Thoracic aorta (tissue), 2 donors: Measurements from ENCODE around the gene CDHR2. TPM values are rescaled to one million over a fixed set of nuclear protein-coding genes. Genes with fewer than 3 reads are reported as not detected.
A peak's percentile ranks its signal among the peaks of the same experiment; 100 is the strongest.

ENCODE experiments used
- ATAC-seq: fragments of 150-250 bp; one replicate; pipeline ENCODE4 v1.8.0; 2017; ENCODE audit warnings: low read depth; ENCODE audit not compliant: insufficient number of reproducible peaks, low FRiP score
- DNase-seq: peaks from one replicate; pipeline ENCODE4 v3.0.0-alpha.2; 2020; ENCODE audit warnings: low spot score
- H3K27ac ChIP-seq, 2 donors: fragments of 200-600 bp; sonication (generic); 1 replicate in 1 of 2; 2 replicates in 1 of 2; pipeline ENCODE4 v1.5.1; 2016; ENCODE audit warnings: mild to moderate bottlenecking in 2 of 2, moderate library complexity in 2 of 2
- H3K27me3 ChIP-seq: fragments of 200-600 bp; sonication (generic); replicated peaks from 2 replicates; pipeline ENCODE4 v1.6.0; 2016; ENCODE audit warnings: mild to moderate bottlenecking; ENCODE audit not compliant: insufficient read depth
- H3K36me3 ChIP-seq: fragments of 200-600 bp; sonication (generic); one replicate; pipeline ENCODE4 v1.5.1; 2016
- H3K4me1 ChIP-seq, 2 donors: fragments of 200-600 bp; sonication (generic); 1 replicate in 1 of 2; 2 replicates in 1 of 2; pipeline versions ENCODE4 v1.5.1 to v1.6.0; 2016; ENCODE audit warnings: low read depth in 2 of 2, mild to moderate bottlenecking in 1 of 2; ENCODE audit not compliant: control insufficient read depth in 1 of 2
- H3K4me3 ChIP-seq: fragments of 200-600 bp; sonication (generic); 2 replicates; pipeline ENCODE4 v1.5.1; 2016; ENCODE audit warnings: mild to moderate bottlenecking
- H3K9me3 ChIP-seq: fragments of 200-600 bp; sonication (generic); 2 replicates; pipeline ENCODE4 v1.5.1; 2016
- total RNA-seq, 2 donors: library from RNA; depleted of rRNA; stranded (reverse); fragments of >200 nt; gene quantifications; one replicate each; pipeline versions ENCODE4 v1.1.0 to v1.2.3, GENCODE V29; 2016
- TF ChIP-seq, protein P1 (sequence below): fragments of 200-600 bp; sonication (generic); IDR thresholded peaks from one replicate; pipeline ENCODE4 v1.5.1; 2019; ENCODE audit warnings: antibody characterized with exemption

CDHR2 gene
- total RNA-seq, 2 donors from 2014 or later: not detected

DNA sequence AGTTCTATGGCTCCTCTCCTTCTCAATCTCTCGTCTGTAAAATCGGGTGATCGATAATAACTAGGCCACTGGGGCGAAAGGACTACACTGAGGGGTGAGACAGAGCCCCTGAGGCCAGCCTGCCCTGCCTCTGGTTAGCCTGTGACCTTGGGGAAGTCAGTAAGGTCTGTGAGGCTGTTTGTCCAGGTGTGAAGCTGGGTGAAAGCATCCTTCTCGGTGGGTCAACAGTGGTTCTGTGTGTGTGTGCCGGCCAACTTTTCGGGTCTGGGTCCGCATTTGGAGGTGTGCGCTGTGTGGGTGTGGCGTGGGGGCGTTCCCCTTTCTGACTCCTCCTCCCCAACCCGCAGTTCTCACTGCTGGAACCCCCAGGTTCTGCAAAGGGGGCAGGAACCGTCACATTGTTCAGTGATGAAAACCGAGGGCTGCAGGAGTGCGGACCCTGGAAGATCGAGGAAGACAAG is 7.0 kb upstream of the CDHR2 start:
- peaks cover 4 to 16% of the 10 kb centered on the region in 2 donors for H3K4me1 ChIP-seq
- peak overlapping the region; percentile 81 for H3K4me3 ChIP-seq
- TF ChIP-seq, protein P1, sequence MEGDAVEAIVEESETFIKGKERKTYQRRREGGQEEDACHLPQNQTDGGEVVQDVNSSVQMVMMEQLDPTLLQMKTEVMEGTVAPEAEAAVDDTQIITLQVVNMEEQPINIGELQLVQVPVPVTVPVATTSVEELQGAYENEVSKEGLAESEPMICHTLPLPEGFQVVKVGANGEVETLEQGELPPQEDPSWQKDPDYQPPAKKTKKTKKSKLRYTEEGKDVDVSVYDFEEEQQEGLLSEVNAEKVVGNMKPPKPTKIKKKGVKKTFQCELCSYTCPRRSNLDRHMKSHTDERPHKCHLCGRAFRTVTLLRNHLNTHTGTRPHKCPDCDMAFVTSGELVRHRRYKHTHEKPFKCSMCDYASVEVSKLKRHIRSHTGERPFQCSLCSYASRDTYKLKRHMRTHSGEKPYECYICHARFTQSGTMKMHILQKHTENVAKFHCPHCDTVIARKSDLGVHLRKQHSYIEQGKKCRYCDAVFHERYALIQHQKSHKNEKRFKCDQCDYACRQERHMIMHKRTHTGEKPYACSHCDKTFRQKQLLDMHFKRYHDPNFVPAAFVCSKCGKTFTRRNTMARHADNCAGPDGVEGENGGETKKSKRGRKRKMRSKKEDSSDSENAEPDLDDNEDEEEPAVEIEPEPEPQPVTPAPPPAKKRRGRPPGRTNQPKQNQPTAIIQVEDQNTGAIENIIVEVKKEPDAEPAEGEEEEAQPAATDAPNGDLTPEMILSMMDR: no peak
- no peaks in the 10 kb centered on the region for H3K36me3 ChIP-seq
- H3K27ac ChIP-seq: no peak overlapping the region
- no peak for ATAC-seq
- no peak for DNase-seq
- no peaks in the 10 kb centered on the region for H3K27me3 ChIP-seq
- H3K9me3 ChIP-seq: no peaks in the 10 kb centered on the region

DNA sequence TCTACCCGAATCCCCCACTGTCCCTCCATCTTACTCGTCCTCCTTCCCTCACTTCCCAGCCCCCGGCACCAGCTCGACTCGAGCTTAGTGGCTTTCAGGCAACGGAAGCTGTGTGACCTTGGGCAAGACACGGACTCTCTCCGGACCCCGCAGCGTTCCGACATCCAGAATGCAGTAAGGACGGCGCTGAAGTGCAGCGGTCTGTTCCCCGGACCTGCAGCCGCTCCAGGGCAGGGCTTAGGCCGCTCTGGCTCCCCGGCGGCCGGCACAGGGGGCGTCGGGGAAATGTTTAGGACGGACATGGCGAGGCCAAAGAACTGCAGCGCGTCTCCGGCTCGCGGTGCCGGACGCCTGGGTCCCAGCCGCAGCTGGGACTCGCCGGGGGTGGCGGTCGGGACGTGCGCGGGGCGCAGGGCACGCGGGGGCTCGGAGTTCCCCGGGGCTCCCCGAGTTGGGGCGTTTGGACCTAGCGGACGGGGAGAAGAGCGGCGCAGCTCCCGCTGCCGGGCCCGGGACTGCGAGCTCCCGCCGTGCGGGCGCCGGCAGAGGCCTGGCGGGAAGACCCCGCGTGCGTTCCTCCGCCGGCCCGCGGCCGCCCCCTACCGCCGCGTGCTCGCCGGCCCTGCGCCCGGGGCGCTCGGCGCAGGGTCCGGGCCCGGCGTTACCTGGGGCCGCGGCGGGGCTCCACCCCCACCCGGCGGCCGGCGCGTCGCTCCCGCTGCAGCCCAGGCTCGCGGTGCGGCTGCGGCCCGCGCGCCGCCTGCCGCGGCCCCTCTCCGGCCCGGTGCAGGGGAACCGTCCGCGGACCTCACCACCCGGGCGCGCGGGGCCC is 6.3 kb upstream of the CDHR2 start:
- ATAC-seq (no peak), DNase-seq (no peak)
- Histone ChIP-seq H3K27me3 (no peaks in the 10 kb centered on the region), H3K36me3 (no peaks in the 10 kb centered on the region), H3K4me1 (peaks cover 4 to 16% of the 10 kb centered on the region in 2 donors), H3K4me3 (peak overlapping the region; percentile 81), H3K27ac (peak overlapping the region in 1 of 2 donors; percentile 27), H3K9me3 (no peaks in the 10 kb centered on the region)
- TF ChIP-seq, protein P1: no peak

DNA sequence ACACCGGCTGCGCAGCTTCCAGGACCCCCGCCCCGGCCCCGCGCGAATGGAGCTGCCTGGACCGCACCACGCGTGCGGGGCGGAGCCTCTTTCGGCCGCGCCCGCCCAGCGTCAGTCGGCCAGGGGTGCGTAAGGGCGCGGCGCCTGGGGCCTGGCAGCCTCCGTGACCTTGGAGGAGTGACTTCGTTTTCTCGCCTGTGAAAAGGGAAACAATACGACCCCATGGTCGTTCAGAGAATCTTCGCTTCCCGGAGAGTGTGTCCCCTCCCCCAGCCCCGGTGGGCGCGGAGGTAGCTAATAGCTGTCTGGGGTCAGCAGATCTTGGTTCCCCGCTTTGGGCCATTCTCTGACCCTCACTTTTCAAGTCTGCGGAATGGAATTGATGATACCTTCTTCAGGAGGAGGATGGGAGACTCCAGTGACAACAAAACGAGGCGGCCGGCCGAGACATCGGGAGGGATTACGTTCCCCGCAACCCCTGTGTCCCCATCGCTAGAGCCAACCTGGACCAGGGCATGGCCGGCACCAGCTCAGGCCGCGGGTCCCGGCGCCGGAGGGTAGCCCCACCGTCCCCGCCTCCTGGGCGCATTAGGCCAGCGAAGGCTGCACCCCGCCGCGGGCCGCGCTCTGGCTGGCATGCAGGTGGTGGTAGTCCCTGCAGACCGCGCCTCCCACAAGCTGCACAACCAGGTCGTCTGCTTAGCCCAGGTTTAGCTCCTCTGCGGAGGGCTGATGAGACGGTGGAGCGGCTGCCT is 5.5 kb upstream of the CDHR2 start:
- TF ChIP-seq, protein P1: no peak
- Histone ChIP-seq H3K36me3 (no peaks in the 10 kb centered on the region), H3K9me3 (no peaks in the 10 kb centered on the region), H3K27ac (peak overlapping the region in 1 of 2 donors; percentile 39), H3K4me1 (peaks cover 0 to 10% of the 10 kb centered on the region in 2 donors), H3K4me3 (peak overlapping the region; percentile 73), H3K27me3 (no peaks in the 10 kb centered on the region)
- ATAC-seq (no peak), DNase-seq (no peak)

DNA sequence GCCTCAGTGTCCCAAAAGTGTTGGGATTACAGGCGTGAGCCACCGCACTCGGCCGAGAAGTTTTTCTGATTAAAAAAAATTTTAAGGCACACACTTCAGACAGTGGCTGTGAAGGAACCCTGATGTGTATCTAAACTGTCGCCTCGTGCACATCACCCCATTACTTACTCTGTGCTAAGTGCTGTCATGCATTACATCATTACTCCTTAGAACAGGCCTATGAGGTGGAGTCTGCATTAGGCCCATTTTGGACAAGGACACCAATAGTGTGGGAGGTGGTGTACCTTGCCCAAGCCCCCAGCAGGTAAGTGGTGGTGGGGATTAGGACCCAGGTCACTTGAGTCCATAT is 3.8 kb upstream of the CDHR2 start:
- DNase-seq (no peak), ATAC-seq (no peak)
- no peaks in the 10 kb centered on the region for H3K27me3 ChIP-seq
- no peaks in the 10 kb centered on the region for H3K36me3 ChIP-seq
- H3K4me1 ChIP-seq: peaks cover 0 to 10% of the 10 kb centered on the region in 2 donors
- H3K9me3 ChIP-seq: no peaks in the 10 kb centered on the region
- TF ChIP-seq, protein P1: no peak
- no peak overlapping the region for H3K27ac ChIP-seq
- no peak overlapping the region for H3K4me3 ChIP-seq

DNA sequence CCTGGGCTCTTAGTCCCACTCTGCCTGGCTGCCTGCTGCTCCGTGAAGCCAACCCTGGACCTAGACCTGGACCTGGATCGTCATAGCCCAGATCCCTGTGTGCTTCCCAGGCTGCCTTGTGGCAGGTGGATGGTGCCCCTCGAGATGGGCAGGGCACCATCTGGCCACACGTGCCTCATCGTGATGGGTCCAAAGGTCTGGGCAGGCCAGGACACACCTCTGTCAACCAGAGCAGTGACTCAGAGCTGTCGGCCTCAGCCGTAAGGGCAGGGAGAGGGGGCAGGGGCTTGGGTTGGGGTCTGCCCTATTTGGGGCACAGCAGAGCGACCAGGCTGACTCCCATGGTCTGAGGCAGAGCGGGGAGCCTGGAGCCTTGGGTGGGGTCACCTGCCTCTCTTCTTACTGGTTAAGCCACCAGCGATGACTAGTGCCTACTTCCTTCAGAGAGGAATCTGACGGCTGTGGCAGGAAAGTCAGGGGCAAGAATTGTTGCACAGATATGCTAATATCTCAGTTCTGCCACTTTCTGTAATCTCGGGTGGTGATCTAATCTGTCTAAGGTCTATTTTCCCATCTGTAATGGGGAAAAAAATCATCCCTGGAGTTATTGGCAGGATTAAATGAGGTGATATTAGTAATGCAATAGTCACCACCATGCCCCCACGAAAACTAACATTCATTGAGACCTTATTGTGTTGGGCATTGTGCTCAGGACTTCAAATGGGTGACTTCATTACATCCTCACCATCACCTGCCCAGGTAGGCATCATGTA is 3.2 kb upstream of the CDHR2 start:
- H3K9me3 ChIP-seq: no peaks in the 10 kb centered on the region

More for the DNA sequence above, 3.2 kb upstream of the CDHR2 start:
- no peak for DNase-seq
- no peak overlapping the region for H3K4me3 ChIP-seq
- H3K27ac ChIP-seq: no peak overlapping the region
- H3K27me3 ChIP-seq: no peaks in the 10 kb centered on the region
- H3K36me3 ChIP-seq: no peaks in the 10 kb centered on the region
- TF ChIP-seq, protein P1: no peak
- no peak for ATAC-seq
- H3K4me1 ChIP-seq: peaks cover 0 to 10% of the 10 kb centered on the region in 2 donors
